KBM-7 (cell line): ENCODE results near the gene METTL25B.
A peak's percentile ranks its signal among the peaks of the same experiment; 100 is the strongest.

Experiments used
- DNase-seq: peaks from one replicate; pipeline ENCODE4 v3.0.0-alpha.2; 2015
- in situ Hi-C: fragments of 300-500 bp; cut with MboI; formaldehyde crosslinking; loops from 2 replicates; pipeline ENCODE4 v1.14.3; 2020; ENCODE audit warnings: low sequenced_read_pairs, low pct_unique_long_range_greater_than_20kb, mixed read lengths

Gene METTL25B

GRCh38 chr1:156698995-156699394 is 29.3 kb upstream of the METTL25B start:
- DNase-seq, result no peak
- in situ Hi-C loops, result no loop called here

GRCh38 chr1:156700736-156701531 is 27.3 kb upstream of the METTL25B start:
- no peak for DNase-seq
- in situ Hi-C loops, result no loop called here

GRCh38 chr1:156703336-156703735 is 24.9 kb upstream of the METTL25B start:
- in situ Hi-C loops, result no loop called here
- no peak for DNase-seq

DNA sequence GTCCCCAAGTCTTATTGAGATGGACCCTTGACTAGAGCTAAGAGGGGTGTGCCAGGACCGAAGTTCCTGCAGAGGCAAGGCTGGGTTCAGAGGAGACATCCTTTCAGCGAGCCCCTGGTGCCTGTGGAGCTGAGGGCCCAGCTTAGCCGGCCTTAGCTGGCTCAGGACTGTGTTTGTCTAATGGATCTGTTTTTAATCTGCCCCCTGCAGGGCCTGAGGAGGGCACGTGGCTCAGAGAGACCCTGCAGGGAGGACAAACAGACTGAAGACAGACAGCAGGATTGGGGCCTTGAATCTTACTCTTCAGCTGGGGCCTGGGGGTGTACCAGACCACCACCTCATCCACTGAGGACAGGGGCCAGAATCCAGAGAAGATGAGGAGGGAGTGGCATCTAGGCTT is 24.5 kb upstream of the METTL25B start:
- DNase-seq, result no peak
- in situ Hi-C loops, result no loop called here

DNA sequence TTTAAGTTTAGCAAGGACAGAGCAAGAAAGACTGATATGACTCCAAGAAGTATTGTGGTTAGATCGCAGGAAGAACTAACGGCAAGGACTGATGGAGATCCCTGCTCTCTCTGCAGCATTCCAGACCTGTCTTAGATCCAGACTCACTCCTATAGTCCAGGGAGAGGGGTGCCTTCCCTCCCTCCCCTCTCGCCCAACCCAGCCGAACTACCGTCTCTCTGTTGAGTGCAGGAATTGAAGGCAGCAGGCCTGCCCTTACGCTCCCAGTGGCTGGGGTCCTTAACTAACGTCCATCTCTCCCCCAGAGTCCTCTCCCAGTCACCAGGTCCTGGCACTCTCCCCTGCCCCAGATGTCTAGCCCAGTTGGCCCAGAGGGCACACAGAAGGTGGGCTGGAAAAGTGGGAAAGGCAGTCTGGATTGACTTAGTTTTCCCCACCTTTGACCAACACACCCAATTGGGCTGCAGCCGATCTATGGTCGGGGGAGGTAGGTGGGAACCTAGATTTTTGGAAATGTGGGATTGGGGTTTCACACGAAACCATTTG is 24.0 kb upstream of the METTL25B start:
- in situ Hi-C loops, result no loop called here

GRCh38 chr1:156704930-156705320 is 23.3 kb upstream of the METTL25B start:
- in situ Hi-C loops, result no loop called here
- no peak for DNase-seq

More for the DNA sequence above, 24.0 kb upstream of the METTL25B start:
- no peak for DNase-seq

GRCh38 chr1:156705321-156705917 is 22.9 kb upstream of the METTL25B start, which contains the start of gene CRABP2:
CRABP2 (minus strand) TSS chr1:156705583; CDS start chr1:156705446, 137 bp downstream.
- in situ Hi-C loops, result no loop called here
- no peak for DNase-seq

GRCh38 chr1:156705918-156706656 is 22.2 kb upstream of the METTL25B start:
- in situ Hi-C loops, result no loop called here
- DNase-seq, result peak; percentile 83

DNA sequence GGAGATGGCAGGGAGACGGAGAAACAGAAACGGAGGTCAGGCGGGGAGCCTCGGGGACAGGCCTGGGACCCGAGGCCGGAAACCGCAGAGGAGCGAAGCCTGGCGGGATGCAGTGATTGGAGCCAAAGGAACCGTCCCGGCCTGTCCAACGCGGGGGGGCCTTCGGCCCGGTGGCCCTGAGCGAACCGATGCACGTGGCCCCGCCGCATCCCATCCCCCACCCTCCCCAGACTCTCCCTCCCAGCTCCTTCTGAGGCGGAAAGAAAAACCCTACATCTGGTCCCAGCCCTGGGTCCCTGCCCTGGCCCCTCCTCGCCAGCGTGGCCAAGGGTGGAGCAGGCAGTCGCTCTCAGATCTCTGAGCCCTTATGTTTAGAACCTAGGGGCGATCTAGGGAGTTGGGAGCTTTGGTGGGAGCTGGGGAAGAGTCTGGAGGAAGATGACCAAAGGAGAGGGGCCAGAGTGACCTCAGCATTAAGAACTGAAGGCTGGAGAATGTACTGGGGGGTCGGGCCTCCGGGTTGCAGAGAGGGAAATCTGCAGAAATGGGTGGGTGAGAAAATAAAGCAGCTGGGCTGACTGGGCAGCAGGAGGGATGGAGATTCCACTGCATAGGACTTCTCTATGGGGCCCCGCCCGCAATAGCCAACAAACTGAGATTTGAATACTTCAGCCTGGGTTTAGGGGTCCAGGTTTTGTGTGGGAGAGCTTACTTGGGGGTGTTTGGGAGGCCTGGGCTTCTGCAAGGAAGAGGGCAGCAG is 21.4 kb upstream of the METTL25B start:
- in situ Hi-C loops, result no loop called here
- no peak for DNase-seq

DNA sequence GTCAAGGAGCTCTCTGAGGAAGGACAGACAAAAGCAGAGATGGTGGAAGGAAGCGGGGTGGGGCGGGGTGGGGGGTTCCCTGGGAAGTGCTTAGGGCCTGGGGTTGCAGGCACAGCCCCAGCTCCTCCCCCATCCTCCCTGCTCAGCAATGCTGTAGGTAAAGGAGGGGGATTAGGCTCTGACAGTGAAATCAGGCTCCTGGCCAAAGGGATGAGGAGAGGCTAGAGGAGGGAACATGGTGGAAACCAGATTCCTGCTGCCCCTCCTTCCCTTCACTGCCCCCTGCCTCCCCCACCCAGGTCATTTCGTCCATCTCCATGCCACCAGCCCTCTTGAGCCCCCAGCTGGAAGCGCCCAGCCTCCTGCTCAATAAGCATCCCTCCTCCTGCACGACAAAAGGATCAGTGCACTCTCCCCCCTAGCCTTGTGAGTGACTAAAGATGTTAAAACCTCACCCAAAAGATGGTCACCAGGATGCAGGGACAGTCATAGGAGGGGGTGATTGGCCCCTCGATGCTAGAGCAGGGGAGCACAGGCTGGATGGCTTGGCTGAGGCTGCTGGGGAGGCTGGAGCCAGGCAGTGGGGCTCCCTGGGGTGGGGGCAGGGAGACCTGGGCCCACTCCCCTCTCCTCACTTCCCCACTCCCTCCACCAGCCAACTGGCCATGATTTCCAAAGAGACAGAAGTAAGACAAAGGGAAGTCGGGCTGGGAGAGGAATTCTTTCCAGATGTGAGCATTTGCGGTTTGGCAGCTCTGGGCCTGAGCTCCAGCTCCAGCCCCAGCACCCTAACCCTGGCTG is 20.7 kb upstream of the METTL25B start:
- no peak for DNase-seq
- in situ Hi-C loops, result no loop called here

GRCh38 chr1:156708218-156708661 is 20.0 kb upstream of the METTL25B start:
- in situ Hi-C loops, result no loop called here
- no peak for DNase-seq

GRCh38 chr1:156709031-156709430 is 19.2 kb upstream of the METTL25B start:
- in situ Hi-C loops, result no loop called here
- no peak for DNase-seq

DNA sequence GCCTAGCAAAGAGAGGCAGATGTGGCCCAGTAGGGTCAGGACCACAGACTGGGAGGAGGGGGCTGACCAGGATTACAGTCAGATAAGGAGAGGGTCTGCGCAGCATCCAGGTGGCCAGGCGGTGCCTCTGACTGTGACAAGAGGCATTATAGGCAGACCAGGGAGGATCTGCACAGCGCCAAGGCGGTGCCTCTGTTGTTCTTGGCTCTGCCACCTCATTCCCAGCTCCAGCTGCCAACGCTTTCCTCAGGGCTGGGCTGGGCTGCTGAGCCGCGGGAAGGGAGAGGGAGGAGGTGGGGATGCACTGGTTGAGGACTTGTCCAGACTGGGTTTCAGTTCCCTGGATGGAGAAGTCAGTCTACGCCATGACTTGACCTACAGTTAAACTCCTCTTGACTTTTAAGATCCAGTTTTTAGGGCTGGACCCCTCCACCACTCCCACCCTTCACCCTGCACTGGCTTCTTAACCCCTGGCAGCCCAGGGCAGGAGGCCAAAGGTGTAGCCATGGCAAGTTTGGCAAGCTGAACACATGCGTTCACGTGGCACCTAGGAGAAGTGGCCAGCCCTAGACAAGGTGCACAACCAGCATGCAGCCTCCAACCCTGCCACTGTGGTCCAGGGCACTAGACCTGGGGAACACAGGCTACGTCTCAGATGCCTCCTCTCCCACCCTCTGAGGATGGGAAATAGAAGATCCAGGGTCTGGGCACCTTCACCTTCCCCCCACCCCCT is 18.3 kb upstream of the METTL25B start:
- in situ Hi-C loops, result no loop called here
- DNase-seq, result no peak

GRCh38 chr1:156711011-156711817 is 17.1 kb upstream of the METTL25B start:
- in situ Hi-C loops, result no loop called here
- DNase-seq, result no peak

DNA sequence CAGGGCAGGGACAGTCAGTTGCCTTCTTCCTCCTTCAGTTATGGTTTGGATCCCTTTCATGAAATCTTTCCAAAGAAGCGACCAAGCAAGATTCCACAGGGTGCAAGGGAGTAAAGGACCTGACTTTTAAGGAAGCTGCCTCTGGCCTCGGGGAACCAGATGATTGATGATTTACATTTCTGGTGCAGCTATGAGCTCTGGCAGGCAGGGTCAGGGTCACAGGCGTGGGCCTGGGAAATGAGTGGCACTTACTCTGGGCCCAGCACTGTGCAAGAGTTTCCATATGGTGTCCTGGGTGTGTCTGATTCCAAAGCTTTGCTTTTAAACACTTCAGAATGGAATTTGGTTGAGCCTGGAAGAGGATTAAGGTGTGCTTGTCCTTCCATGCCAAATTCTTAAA is 15.6 kb upstream of the METTL25B start:
- in situ Hi-C loops, result no loop called here
- no peak for DNase-seq

DNA sequence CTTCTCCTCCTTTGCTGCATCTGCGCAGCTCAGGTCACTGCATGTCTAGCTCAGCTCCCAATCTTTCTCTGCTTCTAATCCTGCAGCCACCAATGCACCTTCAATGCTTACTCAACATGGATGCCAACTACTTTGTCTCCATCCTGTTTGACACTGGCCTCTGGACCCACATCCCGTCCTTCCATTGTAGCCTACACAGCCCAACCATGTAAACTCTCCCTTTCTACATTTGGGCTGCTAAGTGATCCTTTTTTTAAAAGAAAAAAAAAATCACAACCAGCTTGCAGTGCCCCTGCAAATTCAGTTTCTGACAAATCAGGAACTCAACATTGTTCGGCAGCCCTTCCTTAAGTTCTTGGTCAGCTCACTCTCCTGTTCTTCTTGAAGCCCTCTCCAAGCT is 13.4 kb upstream of the METTL25B start:
- in situ Hi-C loops, result no loop called here

GRCh38 chr1:156717351-156717750 is 10.9 kb upstream of the METTL25B start:
- DNase-seq, result no peak
- in situ Hi-C loops, result no loop called here

More for the DNA sequence above, 13.4 kb upstream of the METTL25B start:
- no peak for DNase-seq
